Caco-2 (cell line): ENCODE measurements around the gene LARP7. TPM values are rescaled to one million over a fixed set of nuclear protein-coding genes. Genes with fewer than 3 reads are reported as not detected.

Experiments
- BruUV-seq: library from RNA; stranded (reverse); fragments of 400-500 nt; replicated peaks from 2 replicates; lab custom pipeline; 2021; lab: Mats Ljungman, UMichigan
- CTCF ChIA-PET: fragments of 300-600 bp; sonication (Branson Sonifier 250); formaldehyde crosslinking; loops from one replicate; lab custom pipeline; 2022; ENCODE audit warnings: antibody characterized with exemption; lab: Charles Lee
- POLR2A ChIA-PET: fragments of 300-600 bp; sonication (Branson Sonifier 250); formaldehyde crosslinking; loops from one replicate; lab custom pipeline; 2022; ENCODE audit warnings: antibody characterized with exemption; lab: Charles Lee
- DNase-seq, 2 experiments: peaks; one replicate each; pipeline versions ENCODE4 v3.0.0 to v3.0.0-alpha.2; 2020 to 2022
- H3K27me3 ChIP-seq: replicated peaks from 2 replicates; pipeline ENCODE4 v1.6.0; 2011; ENCODE audit warnings: low read length; ENCODE audit not compliant: control insufficient read depth, insufficient read depth
- H3K36me3 ChIP-seq: 2 replicates; pipeline ENCODE4 v1.5.1; 2011; ENCODE audit warnings: low read length; ENCODE audit not compliant: control insufficient read depth, insufficient read depth
- H3K4me1 ChIP-seq: fragments of 250-450 bp; sonication (Bioruptor Pico); 2 replicates; pipeline ENCODE4 v1.5.1; 2020; ENCODE audit warnings: mild to moderate bottlenecking
- H3K4me3 ChIP-seq: 2 replicates; pipeline ENCODE4 v1.5.1; 2011; ENCODE audit warnings: low read depth, mild to moderate bottlenecking, control low read depth, low read length
- H3K9me3 ChIP-seq: fragments of 250-450 bp; sonication (Bioruptor Pico); 2 replicates; pipeline ENCODE4 v1.5.1; 2020; ENCODE audit warnings: mild to moderate bottlenecking, moderate library complexity
- H3K27ac Mint-ChIP-seq: one replicate; pipeline ENCODE4 v1.8.0; 2022; ENCODE audit warnings: mixed read lengths; ENCODE audit not compliant: unreplicated experiment
- H3K27me3 Mint-ChIP-seq: one replicate; pipeline ENCODE4 v1.8.0; 2022; ENCODE audit warnings: mixed read lengths; ENCODE audit not compliant: insufficient read depth, unreplicated experiment
- H3K36me3 Mint-ChIP-seq: one replicate; pipeline ENCODE4 v1.8.0; 2022; ENCODE audit warnings: mild to moderate bottlenecking, mixed read lengths; ENCODE audit not compliant: insufficient read depth, unreplicated experiment
- H3K4me1 Mint-ChIP-seq: one replicate; pipeline ENCODE4 v1.8.0; 2022; ENCODE audit warnings: low read depth, mixed read lengths; ENCODE audit not compliant: unreplicated experiment
- H3K4me3 Mint-ChIP-seq: one replicate; pipeline ENCODE4 v1.8.0; 2022; ENCODE audit warnings: mild to moderate bottlenecking, moderate library complexity, mixed read lengths; ENCODE audit not compliant: unreplicated experiment
- H3K9me3 Mint-ChIP-seq: one replicate; pipeline ENCODE4 v1.8.0; 2022; ENCODE audit warnings: mixed read lengths; ENCODE audit not compliant: unreplicated experiment
- intact Hi-C: fragments of 100-400 bp; cut with micrococcal nuclease; formaldehyde crosslinking; loops from one replicate; pipeline ENCODE4 v1.10.0; 2022; ENCODE audit not compliant: unreplicated experiment
- total RNA-seq: library from RNA; stranded (reverse); gene quantifications from 2 replicates; pipeline ENCODE4 v1.2.3, GENCODE V29; 2022
- TF ChIP-seq, protein P1 (sequence below), 2 experiments: fragments of 200-600 bp in 1 of 2; IDR thresholded peaks; 1 replicate in 1 of 2; 2 replicates in 1 of 2; pipeline versions ENCODE4 v1.5.1 to v1.8.0; 2011 to 2022; ENCODE audit warnings: antibody characterized with exemption in 1 of 2, control low read depth in 1 of 2, inconsistent platforms in 1 of 2, low read depth in 1 of 2, low read length in 1 of 2, mild to moderate bottlenecking in 1 of 2, moderate library complexity in 1 of 2; ENCODE audit not compliant: insufficient read depth in 1 of 2, severe bottlenecking in 1 of 2, unreplicated experiment in 1 of 2

LARP7 gene
- total RNA-seq, 1 experiment from 2014 or later, result 38.0 TPM

DNA sequence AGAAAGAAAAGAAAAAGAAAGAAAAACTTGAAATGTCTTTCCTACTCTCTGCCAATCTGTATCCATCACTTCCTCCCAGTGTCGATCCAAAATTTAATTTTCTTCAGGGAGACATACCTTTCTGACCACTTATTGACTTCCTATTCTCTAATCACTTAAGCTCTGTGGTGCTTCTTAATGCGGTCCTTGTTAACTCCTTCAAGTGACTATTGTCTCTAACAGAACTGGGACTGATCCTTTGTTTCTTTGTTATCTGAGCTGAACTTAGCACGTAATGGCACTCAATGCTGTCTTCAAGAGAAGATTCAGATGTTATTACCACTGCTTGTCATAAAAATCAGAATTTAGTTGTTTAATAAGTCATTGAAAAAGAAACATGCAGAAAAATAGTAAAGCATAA, 31.2 kb downstream of the LARP7 start:
- no peaks in the 10 kb centered on the region for H3K36me3 Mint-ChIP-seq
- H3K27me3 ChIP-seq, result no peaks in the 10 kb centered on the region
- CTCF ChIA-PET, result no interaction called here
- intact Hi-C loops, result no loop called here
- no peaks in the 10 kb centered on the region for H3K36me3 ChIP-seq
- H3K4me3 ChIP-seq, result no peak overlapping the region
- no peak overlapping the region for H3K4me3 Mint-ChIP-seq
- H3K27me3 Mint-ChIP-seq, result no peaks in the 10 kb centered on the region
- DNase-seq, result no peak
- BruUV-seq, result no TSS peak
- no peaks in the 10 kb centered on the region for H3K4me1 Mint-ChIP-seq
- TF ChIP-seq, protein P1, sequence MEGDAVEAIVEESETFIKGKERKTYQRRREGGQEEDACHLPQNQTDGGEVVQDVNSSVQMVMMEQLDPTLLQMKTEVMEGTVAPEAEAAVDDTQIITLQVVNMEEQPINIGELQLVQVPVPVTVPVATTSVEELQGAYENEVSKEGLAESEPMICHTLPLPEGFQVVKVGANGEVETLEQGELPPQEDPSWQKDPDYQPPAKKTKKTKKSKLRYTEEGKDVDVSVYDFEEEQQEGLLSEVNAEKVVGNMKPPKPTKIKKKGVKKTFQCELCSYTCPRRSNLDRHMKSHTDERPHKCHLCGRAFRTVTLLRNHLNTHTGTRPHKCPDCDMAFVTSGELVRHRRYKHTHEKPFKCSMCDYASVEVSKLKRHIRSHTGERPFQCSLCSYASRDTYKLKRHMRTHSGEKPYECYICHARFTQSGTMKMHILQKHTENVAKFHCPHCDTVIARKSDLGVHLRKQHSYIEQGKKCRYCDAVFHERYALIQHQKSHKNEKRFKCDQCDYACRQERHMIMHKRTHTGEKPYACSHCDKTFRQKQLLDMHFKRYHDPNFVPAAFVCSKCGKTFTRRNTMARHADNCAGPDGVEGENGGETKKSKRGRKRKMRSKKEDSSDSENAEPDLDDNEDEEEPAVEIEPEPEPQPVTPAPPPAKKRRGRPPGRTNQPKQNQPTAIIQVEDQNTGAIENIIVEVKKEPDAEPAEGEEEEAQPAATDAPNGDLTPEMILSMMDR (IDR thresholded peaks at IDR 0.05; ENCODE audit: insufficient read depth in 1 of 2, low read depth in 1 of 2, low read length in 1 of 2, severe bottlenecking in 1 of 2, unreplicated experiment in 1 of 2), result no peak
- H3K4me1 ChIP-seq, result no peaks in the 10 kb centered on the region
- POLR2A ChIA-PET, result no interaction called here
- no peak overlapping the region for H3K27ac Mint-ChIP-seq
- no peaks in the 10 kb centered on the region for H3K9me3 Mint-ChIP-seq
- no peaks in the 10 kb centered on the region for H3K9me3 ChIP-seq

DNA sequence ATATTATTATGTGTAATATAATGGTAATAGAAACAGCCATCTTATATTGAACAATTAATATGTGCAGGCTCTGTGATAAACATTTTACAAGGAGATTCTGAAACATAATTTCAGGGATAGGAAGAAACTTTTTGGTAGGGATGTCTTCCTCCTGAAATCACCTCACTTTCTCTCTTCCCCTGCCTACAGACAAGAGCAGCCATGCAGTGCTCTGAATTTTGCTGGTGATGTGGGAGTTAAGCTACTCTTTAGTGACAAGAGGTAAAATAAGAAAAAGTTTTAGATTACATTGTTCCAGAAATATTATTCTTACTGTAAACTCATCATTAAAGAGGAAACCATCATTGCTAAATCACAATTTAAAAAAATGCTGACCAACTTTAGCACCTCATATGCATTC, 36.1 kb downstream of the LARP7 start:
- no peaks in the 10 kb centered on the region for H3K27me3 ChIP-seq
- H3K4me3 ChIP-seq, result no peak overlapping the region
- POLR2A ChIA-PET, result no interaction called here
- CTCF ChIA-PET, result no interaction called here
- no peaks in the 10 kb centered on the region for H3K9me3 ChIP-seq
- Mint-ChIP-seq H3K4me3 (no peak overlapping the region), H3K9me3 (no peaks in the 10 kb centered on the region), H3K27ac (no peak overlapping the region), H3K4me1 (no peaks in the 10 kb centered on the region), H3K27me3 (peaks cover 2% of the 10 kb centered on the region), H3K36me3 (no peaks in the 10 kb centered on the region)
- BruUV-seq, result no TSS peak
- DNase-seq, result no peak
- H3K36me3 ChIP-seq, result no peaks in the 10 kb centered on the region
- TF ChIP-seq, protein P1 (IDR thresholded peaks at IDR 0.05; ENCODE audit: insufficient read depth in 1 of 2, low read depth in 1 of 2, low read length in 1 of 2, severe bottlenecking in 1 of 2, unreplicated experiment in 1 of 2), result no peak
- intact Hi-C loops, result no loop called here
- no peaks in the 10 kb centered on the region for H3K4me1 ChIP-seq

- POLR2A ChIA-PET, result no interaction called here
- no TSS peak for BruUV-seq
- Mint-ChIP-seq H3K9me3 (no peaks in the 10 kb centered on the region), H3K27me3 (peaks cover 2% of the 10 kb centered on the region), H3K4me1 (no peaks in the 10 kb centered on the region), H3K4me3 (no peak overlapping the region), H3K27ac (no peak overlapping the region), H3K36me3 (no peaks in the 10 kb centered on the region)
- no peak for DNase-seq
- intact Hi-C loops, result no loop called here
- H3K36me3 ChIP-seq, result no peaks in the 10 kb centered on the region
- no peak overlapping the region for H3K4me3 ChIP-seq
- TF ChIP-seq, protein P1 (IDR thresholded peaks at IDR 0.05; ENCODE audit: insufficient read depth in 1 of 2, low read depth in 1 of 2, low read length in 1 of 2, severe bottlenecking in 1 of 2, unreplicated experiment in 1 of 2), result no peak
- no peaks in the 10 kb centered on the region for H3K27me3 ChIP-seq
- CTCF ChIA-PET, result no interaction called here
- no peaks in the 10 kb centered on the region for H3K4me1 ChIP-seq
- H3K9me3 ChIP-seq, result no peaks in the 10 kb centered on the region
These were observed 36.7 kb downstream of the LARP7 start for GRCh38 chr4:112673686-112674085.
